Fibroblast of peridontal ligament (primary cell): ENCODE measurements around the gene PTCD2.

Experiments
- DNase-seq: peaks from one replicate; pipeline ENCODE4 v3.0.0-alpha.2; 2010; ENCODE audit errors: extremely low read depth

Gene PTCD2

GRCh38 chr5:72319976-72320752, at the start of gene PTCD2, which contains the start of gene MRPS27:
TSS of gene PTCD2 (plus strand) at chr5:72320373. CDS start at chr5:72320383, 10 bp downstream.
TSS of gene MRPS27 (minus strand) at chr5:72320240. CDS start at chr5:72320221, 19 bp downstream.
- DNase-seq = peak; percentile 98

DNA sequence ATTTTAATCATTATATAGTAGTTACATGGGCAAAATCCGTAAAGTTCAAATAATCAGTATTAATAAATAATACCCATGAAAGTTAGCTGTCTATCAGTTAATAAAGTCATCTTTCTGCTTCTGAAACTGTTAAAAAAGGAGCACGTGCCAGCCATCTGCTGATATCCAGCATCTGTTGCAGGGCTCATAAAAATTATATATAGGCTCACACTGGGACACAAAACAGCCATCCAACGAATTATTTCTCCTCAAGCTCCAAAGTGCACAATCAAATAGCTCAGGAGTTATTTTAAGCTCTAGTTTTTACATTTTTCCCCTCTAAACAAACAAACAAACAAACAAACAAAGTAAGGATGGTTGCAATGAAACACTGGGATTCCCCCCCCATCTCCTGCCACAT, 48.5 kb upstream of the PTCD2 start:
- no peak for DNase-seq

DNA sequence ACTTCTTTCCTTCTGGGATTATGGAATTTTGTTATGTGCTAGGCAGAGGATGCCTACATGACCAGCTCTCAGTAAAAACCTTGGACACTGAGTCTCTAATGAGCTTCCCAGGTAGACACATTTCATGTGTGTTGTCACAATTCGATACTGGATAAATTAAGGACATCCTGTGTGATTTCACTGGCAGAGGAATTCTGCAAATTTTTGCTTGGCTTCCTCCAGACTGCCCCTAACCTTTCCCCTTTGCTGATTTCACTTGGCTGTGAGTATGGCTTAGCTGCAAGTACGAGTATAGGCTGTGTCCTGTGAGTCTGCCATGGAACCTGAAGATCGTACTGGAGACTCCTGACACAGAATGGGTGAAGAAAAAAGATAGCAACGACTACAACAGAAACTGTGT, 47.8 kb upstream of the PTCD2 start:
- no peak for DNase-seq

GRCh38 chr5:72273547-72273946, 46.6 kb upstream of the PTCD2 start:
- no peak for DNase-seq

GRCh38 chr5:72276219-72276752, 43.9 kb upstream of the PTCD2 start:
- no peak for DNase-seq

- peak; percentile 80 for DNase-seq
Observed at GRCh38 chr5:72280581-72281069, 39.5 kb upstream of the PTCD2 start.

DNA sequence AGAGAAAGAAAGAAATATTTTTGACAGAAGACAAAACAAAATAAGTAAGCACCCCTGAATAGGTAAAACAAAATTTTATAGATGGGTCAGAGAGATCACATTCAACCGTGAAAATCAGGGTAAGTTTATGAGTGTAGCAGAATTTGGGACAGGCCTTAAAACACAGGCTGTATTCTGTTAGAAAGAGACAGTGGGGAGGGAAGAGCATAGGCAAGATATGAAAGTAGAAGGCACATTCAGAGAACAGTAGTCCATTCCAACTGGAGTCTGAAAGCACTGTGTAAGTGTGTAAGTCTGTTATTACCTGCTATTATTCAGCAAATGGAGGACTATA, 38.8 kb upstream of the PTCD2 start:
- DNase-seq = no peak

DNA sequence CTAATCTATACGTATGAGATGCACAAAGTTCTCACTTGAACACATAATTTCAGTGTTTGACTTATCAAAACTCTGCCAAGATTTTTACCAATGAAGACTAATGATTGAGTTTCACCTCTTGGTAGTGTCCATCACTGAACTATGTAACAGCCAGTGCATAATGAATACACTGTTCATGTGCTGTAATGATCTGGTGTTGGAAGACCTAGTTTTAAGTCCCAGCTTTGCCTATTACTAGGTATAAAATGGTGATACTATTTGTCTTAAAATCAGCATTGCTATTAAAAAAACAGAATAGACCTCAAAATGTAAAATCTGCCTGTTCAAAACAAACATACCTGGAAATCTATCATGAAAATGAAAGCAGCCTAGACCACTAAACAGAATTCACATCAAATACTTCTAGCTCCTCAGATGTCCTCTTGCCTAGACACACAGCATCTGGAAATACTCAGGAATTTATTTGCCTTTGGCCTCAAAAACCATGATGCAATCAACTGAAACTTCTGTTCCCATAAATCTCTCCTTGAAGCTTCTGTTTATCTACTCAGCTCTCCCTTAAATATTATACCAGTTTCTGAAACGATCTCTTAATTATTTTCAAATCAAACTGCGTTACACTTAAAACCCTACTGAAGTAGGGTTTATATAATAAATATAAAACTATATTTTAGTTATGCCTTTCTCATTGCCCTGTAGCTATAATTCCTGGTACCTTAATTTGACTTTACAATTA, 38.2 kb upstream of the PTCD2 start:
- DNase-seq = peak; percentile 98

- DNase-seq = peak; percentile 60
Observed at GRCh38 chr5:72282878-72283277, 37.3 kb upstream of the PTCD2 start.

- DNase-seq = no peak
Observed at GRCh38 chr5:72283358-72283757, 36.8 kb upstream of the PTCD2 start.

GRCh38 chr5:72284559-72285423, 35.4 kb upstream of the PTCD2 start:
- no peak for DNase-seq

DNA sequence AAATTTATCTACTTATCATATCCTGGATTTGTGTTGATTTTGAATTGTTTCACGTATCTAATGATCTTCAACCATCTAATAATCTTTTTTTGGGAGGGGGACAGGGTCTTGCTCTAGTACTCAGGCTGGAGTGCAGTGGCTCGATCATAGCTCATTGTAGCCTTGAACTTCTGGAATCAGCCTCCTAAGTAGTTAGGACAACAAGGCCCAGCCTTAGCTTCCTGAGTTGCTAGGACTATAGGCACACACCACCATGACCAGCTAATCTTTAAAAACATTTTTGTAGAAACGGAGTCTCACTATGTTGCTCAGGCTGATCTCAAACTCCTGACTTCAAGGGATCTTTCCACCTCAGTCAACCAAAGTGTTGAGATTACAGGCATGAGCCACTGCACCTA, 34.8 kb upstream of the PTCD2 start:
- DNase-seq = no peak

DNA sequence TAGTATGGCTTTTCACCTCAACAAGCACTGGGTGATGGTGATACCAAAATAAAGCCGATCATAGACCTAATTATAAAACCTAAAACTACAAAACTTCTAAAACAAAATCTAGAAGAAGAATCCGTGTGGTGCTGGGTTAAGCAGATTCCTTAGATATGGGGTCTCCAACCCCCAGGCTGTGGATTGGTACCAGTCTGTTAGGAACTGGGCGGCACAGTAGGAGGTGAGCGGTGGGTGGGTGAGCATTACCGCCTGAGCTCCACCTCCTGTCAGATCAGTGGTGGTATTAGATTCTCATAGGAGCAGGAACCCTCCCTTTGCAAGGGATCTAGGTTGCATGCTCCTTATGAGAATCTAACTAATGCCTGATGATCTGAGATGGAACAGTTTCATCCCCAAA, 33.4 kb upstream of the PTCD2 start:
- DNase-seq = no peak

DNA sequence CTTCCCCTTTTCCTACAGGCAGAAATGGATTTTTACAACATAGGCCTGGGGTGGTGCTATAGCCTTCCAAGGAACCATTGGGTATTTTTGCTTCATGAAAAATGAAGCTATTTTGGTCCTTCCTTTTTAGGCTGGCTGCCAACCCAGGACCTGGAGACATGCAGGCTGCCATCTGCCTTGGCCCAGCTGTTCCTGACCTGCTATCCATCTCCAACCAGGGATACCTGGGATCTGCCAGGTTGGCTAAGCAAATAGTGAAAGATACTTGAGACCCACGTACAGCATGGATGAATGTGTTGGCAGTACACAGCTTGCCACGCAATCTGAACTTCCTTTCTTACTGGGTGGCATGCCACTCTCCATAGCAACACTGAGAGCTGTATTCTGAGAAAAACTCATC, 31.2 kb upstream of the PTCD2 start:
- no peak for DNase-seq

- no peak for DNase-seq
Observed at GRCh38 chr5:72290356-72291133, 29.6 kb upstream of the PTCD2 start.

DNA sequence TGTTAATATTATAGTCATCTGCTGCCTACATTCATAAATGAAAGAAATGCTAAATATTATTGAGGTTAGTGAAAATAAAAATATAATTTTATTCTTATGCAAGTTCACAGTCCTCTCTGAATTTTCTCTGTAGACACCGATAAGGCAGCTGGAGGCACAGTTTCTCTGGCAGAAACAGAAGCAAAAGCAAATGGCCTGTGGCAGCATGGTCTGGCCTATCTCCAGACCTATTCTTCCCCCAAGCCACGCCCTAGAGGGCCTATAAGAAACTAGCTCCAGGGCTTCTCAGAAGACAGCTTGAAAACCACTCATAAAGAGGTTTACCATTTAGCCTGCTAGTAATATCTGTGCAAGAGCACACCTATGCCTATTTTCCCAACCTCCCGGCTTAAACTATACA, 28.6 kb upstream of the PTCD2 start:
- no peak for DNase-seq

DNA sequence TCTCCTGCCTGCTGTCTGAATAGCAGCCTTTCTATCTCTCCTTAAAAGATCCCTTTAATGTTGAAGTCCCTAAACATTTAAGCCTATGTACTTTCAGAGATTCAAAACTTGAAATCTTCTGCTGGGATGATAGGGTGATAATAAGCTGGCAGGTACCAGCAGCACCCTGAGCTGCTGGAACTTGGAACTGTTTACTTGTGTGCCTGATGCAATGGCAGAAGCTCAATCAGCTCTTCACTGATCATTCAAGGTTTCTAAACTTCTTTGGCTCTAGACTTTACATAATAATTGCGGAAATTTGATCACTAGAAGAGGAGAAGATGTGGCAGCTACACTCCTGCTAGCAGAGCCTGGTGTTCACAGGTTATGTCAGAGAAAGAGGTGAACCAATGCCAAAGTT, 27.8 kb upstream of the PTCD2 start:
- DNase-seq = no peak

GRCh38 chr5:72293495-72294055, 26.6 kb upstream of the PTCD2 start:
- no peak for DNase-seq

DNA sequence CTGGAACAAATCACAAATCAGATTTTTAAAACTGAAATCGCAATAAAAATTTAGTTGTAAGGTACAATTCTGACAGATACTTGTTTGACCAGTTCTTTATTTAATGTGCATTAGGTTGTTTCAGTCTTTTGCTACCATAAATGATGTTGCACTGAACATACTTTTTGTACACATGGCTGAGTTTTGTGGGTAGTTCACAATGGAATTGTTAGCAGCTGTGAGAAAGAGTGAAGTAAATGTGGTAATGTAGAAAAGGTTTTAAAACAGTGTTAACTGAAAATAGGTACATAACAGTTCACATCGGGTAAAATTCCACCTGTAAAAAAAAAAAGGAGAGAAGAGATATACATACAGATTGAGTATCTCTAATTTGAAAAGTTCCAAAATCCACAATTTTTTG, 25.7 kb upstream of the PTCD2 start:
- DNase-seq = no peak

- no peak for DNase-seq
Observed at GRCh38 chr5:72295539-72295938, 24.6 kb upstream of the PTCD2 start.

GRCh38 chr5:72296256-72296655, 23.9 kb upstream of the PTCD2 start:
- no peak for DNase-seq
